GM18861 (cell line): ENCODE data around the gene CEP295NL.
"Not testable (repeated sequence)": the region's sequence is repeated elsewhere in the genome, so short reads cannot be mapped to it uniquely, and the experiment has no call there.

Experiments used
- ATAC-seq: cut with Tn5 transposase; IDR thresholded peaks from one replicate; pipeline ENCODE4 v1.9.1; 2021; ENCODE audit not compliant: unreplicated experiment

The CEP295NL gene

DNA sequence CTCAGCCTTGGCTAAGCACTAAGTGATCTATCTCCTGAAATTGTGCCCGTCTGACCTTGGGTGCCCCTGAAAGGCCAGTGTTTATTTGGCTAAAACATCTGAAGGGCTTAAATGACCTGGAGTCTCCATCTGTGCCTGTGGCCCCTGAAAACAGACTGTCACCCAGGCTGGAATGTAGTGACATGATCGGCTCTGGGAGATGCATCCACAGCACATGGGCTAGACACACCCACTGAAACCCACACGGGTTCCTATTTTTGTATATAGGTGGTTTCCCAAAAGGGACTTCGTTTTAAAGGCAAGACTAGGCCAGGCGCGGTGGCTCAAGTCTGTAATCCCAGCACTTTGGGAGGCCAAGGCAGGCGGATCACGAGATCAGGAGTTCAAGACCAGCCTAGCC is 13.5 kb downstream of the CEP295NL start:
- no peak for ATAC-seq

- no peak for ATAC-seq
Observed at GRCh38 chr17:78888941-78889518, 14.0 kb downstream of the CEP295NL start.

DNA sequence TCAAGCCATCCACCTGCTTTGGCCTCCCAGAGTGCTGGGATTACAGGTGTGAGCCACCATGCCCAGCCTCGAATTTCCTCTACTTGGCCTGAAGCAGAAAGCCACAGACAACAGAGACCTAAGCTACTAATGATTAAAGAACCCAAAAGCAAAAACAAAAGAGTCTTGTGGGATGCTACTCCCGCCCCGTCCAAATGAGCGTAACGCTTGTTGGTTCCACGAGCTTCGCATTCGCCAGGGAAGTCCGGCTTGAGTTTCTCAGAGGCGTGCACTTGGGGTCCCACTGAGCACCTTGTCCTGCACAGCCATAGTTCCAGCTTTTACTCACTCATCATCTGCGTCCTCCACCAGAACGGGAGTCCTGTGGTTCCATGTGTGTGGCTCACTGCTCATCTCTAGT is 16.0 kb downstream of the CEP295NL start:
- no peak for ATAC-seq

DNA sequence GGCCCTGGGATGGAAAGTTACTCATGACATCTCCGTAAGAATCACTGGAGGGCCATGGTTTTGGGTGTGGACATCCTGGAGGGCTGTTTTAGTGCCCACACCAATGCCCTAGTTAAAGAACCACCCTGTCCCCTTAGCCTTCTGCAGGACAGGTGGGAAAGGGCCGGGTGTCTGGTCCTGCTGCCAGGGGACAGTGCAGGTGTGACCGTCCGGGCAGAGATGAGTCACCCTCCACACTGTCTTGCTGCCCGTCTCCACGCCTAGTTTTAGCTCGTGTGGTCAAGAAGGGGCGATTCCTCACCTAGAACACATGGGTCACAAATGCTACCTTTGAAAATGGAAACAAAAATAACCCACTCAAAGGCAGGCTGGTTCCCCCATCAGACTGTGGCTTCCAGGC is 17.0 kb downstream of the CEP295NL start:
- no peak for ATAC-seq

GRCh38 chr17:78884876-78885667 is 17.9 kb downstream of the CEP295NL start:
- ATAC-seq, result no peak

GRCh38 chr17:78884148-78884825 is 18.7 kb downstream of the CEP295NL start:
- no peak for ATAC-seq

- ATAC-seq, result no peak
Observed at GRCh38 chr17:78883533-78884131, 19.4 kb downstream of the CEP295NL start.

- ATAC-seq, result no peak
Observed at GRCh38 chr17:78883089-78883532, 19.9 kb downstream of the CEP295NL start.

GRCh38 chr17:78882540-78883088 is 20.4 kb downstream of the CEP295NL start:
- ATAC-seq, result no peak

- no peak for ATAC-seq
Observed at GRCh38 chr17:78879635-78880186, 23.3 kb downstream of the CEP295NL start.

DNA sequence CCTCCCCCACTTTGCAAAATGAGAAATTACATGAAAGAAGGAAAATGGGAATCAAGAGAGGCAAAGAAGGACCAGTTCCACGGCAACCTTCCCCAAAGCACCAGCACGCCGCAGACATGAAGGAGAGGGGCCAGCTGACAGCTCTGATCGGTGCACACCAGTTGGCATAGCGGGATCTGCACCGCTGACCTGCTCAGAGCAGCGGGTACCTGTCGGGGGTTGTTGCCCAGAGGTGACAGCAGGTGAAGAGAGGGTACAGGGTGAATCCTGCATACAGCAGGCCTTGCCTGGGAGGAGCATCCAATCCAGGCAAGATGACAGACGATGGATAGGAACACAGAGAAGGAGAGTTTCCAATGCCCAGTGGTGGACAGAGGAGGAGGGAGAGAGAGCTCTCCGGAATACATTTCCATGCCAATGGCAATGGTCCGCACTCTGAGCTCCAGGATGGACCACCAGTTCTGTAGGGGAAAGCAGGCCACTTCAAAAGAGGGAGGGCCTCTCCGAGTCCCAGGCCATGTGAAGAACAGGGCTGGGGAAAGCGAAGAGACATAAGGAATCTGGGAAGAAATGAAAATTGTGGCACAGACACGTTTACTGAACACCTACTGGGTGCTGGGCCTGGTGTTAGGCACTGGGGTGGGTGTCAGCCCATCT is 24.0 kb downstream of the CEP295NL start:
- no peak for ATAC-seq

DNA sequence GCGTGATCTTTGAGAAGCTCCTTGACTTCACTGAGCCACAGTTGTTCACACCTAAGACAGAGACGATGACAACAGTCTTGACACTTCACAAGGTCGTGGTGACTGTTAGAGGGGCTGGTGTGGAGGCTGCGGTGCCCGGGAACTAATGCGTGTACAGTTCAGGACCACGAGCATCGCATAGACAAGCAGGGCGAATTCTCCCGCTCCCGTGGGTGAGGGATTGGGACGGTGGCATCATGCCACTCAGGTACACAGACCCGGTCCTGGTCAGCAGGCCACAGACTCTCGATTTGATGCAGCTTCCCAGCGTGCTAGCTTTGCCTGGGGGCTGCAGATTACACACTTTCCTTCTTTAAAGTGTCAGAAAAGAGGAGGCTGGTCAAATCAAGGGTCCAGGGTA is 24.7 kb downstream of the CEP295NL start:
- ATAC-seq, result no peak

DNA sequence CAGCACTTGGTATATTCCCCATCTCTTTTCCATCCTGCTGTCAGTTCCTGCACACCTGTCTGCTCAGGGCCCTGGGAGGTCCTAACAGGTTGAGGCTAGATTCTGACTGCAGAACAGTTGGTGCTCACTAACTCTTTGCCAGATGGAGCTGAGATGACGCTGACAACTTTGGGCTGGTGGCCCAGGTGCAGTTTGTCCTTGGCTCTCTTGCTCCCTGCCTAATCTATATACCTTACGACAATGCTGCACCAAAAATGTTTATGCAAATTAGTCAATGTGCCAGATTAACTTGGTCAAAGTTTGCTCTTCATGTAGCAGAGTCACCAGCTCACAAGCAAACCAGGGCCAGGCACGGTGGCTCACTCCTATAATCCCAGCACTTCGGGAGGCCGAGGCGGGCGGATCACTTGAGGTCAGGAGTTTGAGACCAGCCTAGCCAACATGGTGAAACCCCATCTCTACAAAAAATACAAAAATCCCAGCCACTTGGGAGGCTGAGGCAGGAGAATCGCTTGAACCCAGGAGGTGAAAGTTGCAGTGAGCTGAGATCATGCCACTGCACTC is 26.0 kb downstream of the CEP295NL start:
- not testable (repeated sequence) for ATAC-seq

DNA sequence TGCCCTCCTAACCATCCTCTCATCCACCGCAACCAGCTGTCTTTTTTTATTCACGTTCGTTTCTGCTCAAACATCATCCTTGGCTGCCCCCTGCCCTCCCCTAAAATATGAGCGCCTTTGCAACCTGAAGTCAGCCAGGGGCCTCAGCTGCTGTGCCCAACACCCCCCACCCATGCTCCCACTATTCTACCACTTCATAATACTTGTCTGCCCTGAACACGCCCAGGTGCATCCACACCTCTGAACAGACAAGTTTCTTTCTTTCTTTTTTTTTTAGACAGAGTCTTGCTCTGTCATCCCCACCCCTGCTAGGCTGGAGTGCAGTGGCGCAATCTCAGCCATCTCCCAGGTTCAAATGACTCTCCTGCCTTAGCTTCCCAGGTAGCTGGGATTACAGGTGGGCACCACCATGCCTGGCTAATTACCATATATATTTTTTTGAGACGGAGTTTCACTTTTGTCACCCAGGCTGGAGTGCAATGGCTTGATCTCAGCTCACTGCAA is 26.9 kb downstream of the CEP295NL start:
- no peak for ATAC-seq

DNA sequence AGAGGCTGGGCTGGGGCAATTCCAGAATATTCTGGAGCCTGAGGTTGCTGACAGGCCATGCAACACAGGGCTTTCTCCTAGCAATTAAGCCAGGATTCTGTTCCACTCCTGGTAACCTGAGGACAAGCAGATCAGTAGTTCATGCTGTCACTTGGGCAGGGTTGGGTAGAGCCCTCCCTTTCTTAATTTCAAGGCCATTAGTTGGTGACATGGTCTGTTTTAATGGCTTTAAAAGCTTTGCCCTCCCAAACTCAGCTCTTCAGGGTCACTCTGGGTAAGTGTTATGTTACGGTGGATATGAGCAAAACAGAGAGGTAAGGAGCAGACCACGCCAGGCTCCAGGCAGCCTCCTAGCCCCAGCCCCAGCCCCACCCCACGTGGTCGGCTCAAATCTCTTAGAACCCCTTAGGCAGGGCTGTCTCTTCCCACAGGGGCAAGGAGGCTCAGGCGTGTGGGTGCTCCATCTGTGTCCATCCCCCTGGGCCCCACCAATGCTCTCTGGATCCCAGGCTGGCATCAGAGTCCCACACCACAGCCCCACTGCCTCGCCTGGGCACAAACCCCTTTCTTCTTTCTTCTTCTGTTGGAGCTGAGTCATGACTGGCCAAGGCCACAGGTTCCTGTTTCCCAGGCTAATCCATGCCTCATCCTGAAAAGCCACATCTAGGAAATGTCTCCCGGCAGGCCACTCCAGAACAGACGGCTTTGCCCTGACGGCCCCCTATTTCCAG is 27.5 kb downstream of the CEP295NL start:
- ATAC-seq, result no peak

DNA sequence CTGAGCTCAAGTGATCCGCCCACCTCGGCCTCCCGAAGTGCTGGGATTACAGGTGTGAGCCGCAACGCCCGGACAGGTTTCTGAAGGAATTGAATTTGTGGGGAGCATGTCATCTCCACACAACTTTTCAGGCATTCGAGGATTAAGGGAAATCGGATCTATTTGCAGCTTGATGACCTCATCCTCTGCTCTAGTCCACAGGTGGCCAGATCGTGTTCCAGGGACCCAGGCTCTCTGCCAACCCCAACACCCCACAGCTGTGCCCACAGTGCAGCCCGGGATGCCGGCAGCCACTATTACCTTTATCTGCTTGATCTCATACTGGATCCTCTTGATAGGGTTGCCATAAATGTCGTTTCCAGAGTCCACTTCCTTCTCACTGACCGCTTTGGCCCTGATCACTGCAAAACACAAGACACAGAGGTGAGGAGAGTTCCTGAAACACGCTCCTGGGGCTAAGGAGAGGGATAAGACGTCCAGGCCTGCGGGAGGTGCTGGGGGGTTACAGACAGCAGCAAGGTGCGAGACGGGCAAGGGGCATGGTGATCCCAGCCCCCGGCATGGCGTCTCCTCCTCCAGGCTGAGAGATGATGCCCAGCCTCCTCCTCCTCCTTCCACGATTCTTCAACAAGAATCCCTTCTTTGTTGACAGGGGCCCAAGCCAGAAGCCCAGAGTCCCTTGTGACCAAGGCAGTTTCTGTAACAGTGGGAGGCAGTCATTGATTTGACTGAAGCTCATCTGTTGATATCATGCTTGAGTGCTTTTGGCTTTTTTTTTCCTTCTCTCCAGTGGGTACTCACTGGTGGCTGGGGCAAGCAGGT is 29.3 kb downstream of the CEP295NL start:
- ATAC-seq, result no peak

GRCh38 chr17:78872486-78872885 is 30.5 kb downstream of the CEP295NL start:
- ATAC-seq, result no peak

DNA sequence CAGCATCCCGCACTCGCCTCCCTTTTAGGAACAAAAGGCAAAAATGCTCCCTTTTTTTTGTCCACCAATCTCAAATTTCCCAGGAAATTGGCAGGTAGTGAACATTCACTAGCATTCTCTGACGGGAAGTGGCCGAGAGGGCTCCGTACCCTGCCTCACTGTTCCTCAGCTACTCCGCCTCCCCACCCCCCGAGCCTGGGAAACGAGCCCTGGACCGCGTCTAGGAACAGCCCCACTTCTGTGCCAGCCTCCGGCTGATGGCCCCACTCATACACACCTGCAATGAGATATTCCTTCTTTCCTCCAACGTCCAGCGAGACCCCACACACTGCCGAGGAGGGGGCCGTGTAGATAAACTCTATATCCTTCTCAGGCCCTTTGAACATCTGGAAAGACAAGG is 32.4 kb downstream of the CEP295NL start:
- no peak for ATAC-seq

DNA sequence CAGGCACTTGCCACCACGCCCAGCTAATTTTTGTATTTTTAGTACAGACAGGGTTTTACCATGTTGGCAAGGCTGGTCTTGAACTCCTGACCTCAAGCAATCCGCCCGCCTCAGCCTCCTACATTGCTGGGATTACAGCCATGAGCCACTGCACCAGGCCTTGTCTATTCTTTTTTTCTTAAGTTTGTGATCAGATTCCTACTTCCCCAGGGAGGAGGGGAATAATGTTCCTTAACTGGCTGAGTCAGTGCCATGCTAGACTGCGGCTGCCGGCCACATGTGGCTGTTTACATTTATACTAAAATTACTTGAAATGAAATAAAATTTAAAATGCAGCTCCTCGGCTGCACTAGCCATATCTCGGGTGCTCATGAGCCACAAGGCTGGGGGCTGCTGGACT is 34.6 kb downstream of the CEP295NL start:
- no peak for ATAC-seq
